K562 (cell line): Measurements from ENCODE around the gene BIN1. TPM values are rescaled to one million over a fixed set of nuclear protein-coding genes. Genes with fewer than 3 reads are reported as not detected.

ENCODE experiments used
- ARID1B ChIP-seq: fragments of 450-650 bp; IDR thresholded peaks from 2 replicates; pipeline ENCODE4 v1.6.1; 2016; ENCODE audit warnings: antibody characterized with exemption, mild to moderate bottlenecking, inconsistent platforms
- BACH1 ChIP-seq: fragments of 200-800 bp; sonication (Bioruptor generic); IDR thresholded peaks from 2 replicates; pipeline ENCODE4 v1.6.1; 2016; ENCODE audit warnings: missing genetic modification characterization, missing compliant biosample characterization
- FOXK2 ChIP-seq, 2 experiments: fragments of 450-650 bp; IDR thresholded peaks in 1 of 2; conservative IDR thresholded peaks in 1 of 2; 2 replicates each; pipeline ENCODE4 v1.6.1; 2016; ENCODE audit warnings: low read depth in 2 of 2, mild to moderate bottlenecking in 1 of 2
- L3MBTL2 ChIP-seq: fragments of 450-650 bp; IDR thresholded peaks from 2 replicates; pipeline ENCODE4 v1.6.1; 2016; ENCODE audit warnings: mild to moderate bottlenecking, moderate library complexity
- PCBP2 ChIP-seq: fragments of 200-400 bp; formaldehyde crosslinking; IDR thresholded peaks from 2 replicates; pipeline ENCODE4 v1.6.1; 2018; ENCODE audit warnings: low read length, low read depth, mild to moderate bottlenecking, moderate library complexity; ENCODE audit not compliant: poor library complexity, severe bottlenecking
- RBFOX2 ChIP-seq: fragments of 200-400 bp; formaldehyde crosslinking; IDR thresholded peaks from 2 replicates; pipeline ENCODE4 v1.6.1; 2017; ENCODE audit warnings: low read depth, mild to moderate bottlenecking, low read length, moderate library complexity
- ZNF518B ChIP-seq: fragments of 250-450 bp; sonication (Bioruptor Pico); IDR thresholded peaks from 2 replicates; pipeline ENCODE4 v1.5.0; 2021; ENCODE audit warnings: mild to moderate bottlenecking, moderate library complexity
- ZNF551 ChIP-seq: fragments of 250-450 bp; sonication (Bioruptor Pico); IDR thresholded peaks from 2 replicates; pipeline ENCODE4 v1.5.0; 2021; ENCODE audit warnings: mild to moderate bottlenecking, moderate library complexity
- ZNF584 ChIP-seq: fragments of 200-800 bp; sonication (Bioruptor generic); IDR thresholded peaks from 2 replicates; pipeline ENCODE4 v1.6.1; 2016; ENCODE audit warnings: low read depth, mild to moderate bottlenecking, missing genetic modification characterization, missing compliant biosample characterization
- ZNF639 ChIP-seq, 2 experiments: fragments of 200-800 bp in 1 of 2; sonication (Bioruptor generic) in 1 of 2; sonication (generic) in 1 of 2; formaldehyde crosslinking in 1 of 2; IDR thresholded peaks in 1 of 2; conservative IDR thresholded peaks in 1 of 2; 2 replicates each; pipeline versions ENCODE4 v1.5.0 to v1.6.1; 2016 to 2020; ENCODE audit warnings: missing compliant biosample characterization in 1 of 2, missing genetic modification characterization in 1 of 2, missing genetic modification reagents in 1 of 2
- ZNF696 ChIP-seq: fragments of 250-450 bp; sonication (Bioruptor Pico); conservative IDR thresholded peaks from 2 replicates; pipeline ENCODE4 v1.4.0; 2020; ENCODE audit warnings: mild to moderate bottlenecking, moderate library complexity
- ZNF77 ChIP-seq: fragments of 250-450 bp; sonication (Bioruptor Pico); IDR thresholded peaks from 2 replicates; pipeline ENCODE4 v1.5.0; 2020
- polyA plus RNA-seq, 8 experiments: library from polyadenylated mRNA; depleted of rRNA in 4 of 8; stranded (reverse) in 5 of 8; unstranded in 3 of 8; fragments of >200 nt; fragmentation: Nextera tagmentation in 2 of 8; fragmentation: Illumina TruSeq in 1 of 8; extraction: Ambion mirVana in 2 of 8; extraction: Trizol in 1 of 8; gene quantifications; 2 replicates each; pipeline versions ENCODE4 v1.2.1 to v1.2.3, GENCODE V29; 2011 to 2014; ENCODE audit warnings: inconsistent platforms in 1 of 8, missing spikeins in 1 of 8
- total RNA-seq, 7 experiments: library from RNA; depleted of rRNA in 6 of 7; stranded (reverse); fragments of >200 nt in 6 of 7; fragmentation: Illumina TruSeq in 2 of 7; extraction: Trizol in 2 of 7; gene quantifications; 2 replicates each; pipeline versions ENCODE4 v1.2.1 to v1.2.3, GENCODE V29; 2011 to 2021; ENCODE audit warnings: low replicate concordance in 1 of 7
- TF ChIP-seq, protein P1 (sequence below), 2 experiments: fragments of 150-350 bp in 1 of 2; IDR thresholded peaks; 2 replicates each; pipeline ENCODE4 v1.6.1; 2012 to 2016; ENCODE audit warnings: low read depth in 2 of 2, low read length in 2 of 2, mild to moderate bottlenecking in 1 of 2, moderate library complexity in 1 of 2
- TF ChIP-seq, protein P2 (sequence below): fragments of 250-450 bp; sonication (Bioruptor Pico); IDR thresholded peaks from 2 replicates; pipeline ENCODE4 v1.5.0; 2021

The BIN1 gene
- total and polyA plus RNA-seq, 9 of the 15 experiments (the other 6 are each of a cell fraction or from before 2014, with no cell fraction given), result 0.04 to 2.8 (median 0.79) TPM; not detected in 1

DNA sequence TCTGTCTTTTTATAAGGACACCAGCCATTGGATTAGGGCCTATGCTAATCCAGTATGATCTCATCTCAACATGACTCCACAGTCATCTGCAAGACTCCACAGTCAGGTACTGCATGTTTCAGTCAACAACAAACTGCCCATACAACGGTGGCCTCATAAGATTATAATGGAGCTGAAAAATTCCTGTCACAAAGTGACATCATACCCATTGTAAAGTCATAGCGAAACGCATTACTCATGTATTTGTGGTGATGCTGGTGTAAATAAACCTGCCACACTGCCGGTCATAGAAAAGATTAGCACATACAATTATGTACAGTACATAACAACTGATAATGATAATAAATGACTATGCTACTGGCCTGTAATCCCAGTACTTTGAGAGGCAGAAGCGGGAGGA is 106.0 kb downstream of the BIN1 start (continued):
- no peak for TF ChIP-seq ZNF518B (CRISPR knock-in tag)
- 0 out of 2 replicates have a peak, but pooled peaks have one; percentile 44 for TF ChIP-seq ZNF584 (CRISPR knock-in tag)
- TF ChIP-seq, protein P1, sequence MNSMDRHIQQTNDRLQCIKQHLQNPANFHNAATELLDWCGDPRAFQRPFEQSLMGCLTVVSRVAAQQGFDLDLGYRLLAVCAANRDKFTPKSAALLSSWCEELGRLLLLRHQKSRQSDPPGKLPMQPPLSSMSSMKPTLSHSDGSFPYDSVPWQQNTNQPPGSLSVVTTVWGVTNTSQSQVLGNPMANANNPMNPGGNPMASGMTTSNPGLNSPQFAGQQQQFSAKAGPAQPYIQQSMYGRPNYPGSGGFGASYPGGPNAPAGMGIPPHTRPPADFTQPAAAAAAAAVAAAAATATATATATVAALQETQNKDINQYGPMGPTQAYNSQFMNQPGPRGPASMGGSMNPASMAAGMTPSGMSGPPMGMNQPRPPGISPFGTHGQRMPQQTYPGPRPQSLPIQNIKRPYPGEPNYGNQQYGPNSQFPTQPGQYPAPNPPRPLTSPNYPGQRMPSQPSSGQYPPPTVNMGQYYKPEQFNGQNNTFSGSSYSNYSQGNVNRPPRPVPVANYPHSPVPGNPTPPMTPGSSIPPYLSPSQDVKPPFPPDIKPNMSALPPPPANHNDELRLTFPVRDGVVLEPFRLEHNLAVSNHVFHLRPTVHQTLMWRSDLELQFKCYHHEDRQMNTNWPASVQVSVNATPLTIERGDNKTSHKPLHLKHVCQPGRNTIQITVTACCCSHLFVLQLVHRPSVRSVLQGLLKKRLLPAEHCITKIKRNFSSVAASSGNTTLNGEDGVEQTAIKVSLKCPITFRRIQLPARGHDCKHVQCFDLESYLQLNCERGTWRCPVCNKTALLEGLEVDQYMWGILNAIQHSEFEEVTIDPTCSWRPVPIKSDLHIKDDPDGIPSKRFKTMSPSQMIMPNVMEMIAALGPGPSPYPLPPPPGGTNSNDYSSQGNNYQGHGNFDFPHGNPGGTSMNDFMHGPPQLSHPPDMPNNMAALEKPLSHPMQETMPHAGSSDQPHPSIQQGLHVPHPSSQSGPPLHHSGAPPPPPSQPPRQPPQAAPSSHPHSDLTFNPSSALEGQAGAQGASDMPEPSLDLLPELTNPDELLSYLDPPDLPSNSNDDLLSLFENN (IDR thresholded peaks at IDR 0.05; ENCODE audit: low read depth in 2 of 2, low read length in 2 of 2), result no peak
- TF ChIP-seq ARID1B, result peak; percentile 50; the same call in 1 of the 2 replicates
- TF ChIP-seq ZNF551 (CRISPR knock-in tag), result no peak
- TF ChIP-seq, protein P2, sequence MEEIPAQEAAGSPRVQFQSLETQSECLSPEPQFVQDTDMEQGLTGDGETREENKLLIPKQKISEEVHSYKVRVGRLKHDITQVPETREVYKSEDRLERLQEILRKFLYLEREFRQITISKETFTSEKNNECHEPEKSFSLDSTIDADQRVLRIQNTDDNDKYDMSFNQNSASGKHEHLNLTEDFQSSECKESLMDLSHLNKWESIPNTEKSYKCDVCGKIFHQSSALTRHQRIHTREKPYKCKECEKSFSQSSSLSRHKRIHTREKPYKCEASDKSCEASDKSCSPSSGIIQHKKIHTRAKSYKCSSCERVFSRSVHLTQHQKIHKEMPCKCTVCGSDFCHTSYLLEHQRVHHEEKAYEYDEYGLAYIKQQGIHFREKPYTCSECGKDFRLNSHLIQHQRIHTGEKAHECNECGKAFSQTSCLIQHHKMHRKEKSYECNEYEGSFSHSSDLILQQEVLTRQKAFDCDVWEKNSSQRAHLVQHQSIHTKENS (CRISPR knock-in tag), result no peak
- 0 out of 4 replicates have a peak, but pooled peaks of 1 of the 2 experiments have one; percentile 16 for TF ChIP-seq FOXK2 (conservative IDR thresholded peaks at IDR 0.05 in 1 of 2, IDR thresholded peaks at IDR 0.05 in 1 of 2; ENCODE audit: low read depth in 2 of 2)
- 0 out of 4 replicates have a peak, but pooled peaks of 1 of the 2 experiments have one; percentile 45 for TF ChIP-seq ZNF639 (CRISPR knock-in tag; conservative IDR thresholded peaks at IDR 0.05 in 1 of 2, IDR thresholded peaks at IDR 0.05 in 1 of 2)
- no peak for TF ChIP-seq PCBP2
- TF ChIP-seq RBFOX2, result no peak
- TF ChIP-seq ZNF77 (CRISPR knock-in tag), result no peak
- no peak for TF ChIP-seq L3MBTL2
- no peak for TF ChIP-seq BACH1 (tag)
- no peak for TF ChIP-seq ZNF696 (CRISPR knock-in tag)
